Measurements from ENCODE around the gene CCDC182.
A peak's percentile ranks its signal among the peaks of the same experiment; 100 is the strongest.

The CCDC182 gene

DNA sequence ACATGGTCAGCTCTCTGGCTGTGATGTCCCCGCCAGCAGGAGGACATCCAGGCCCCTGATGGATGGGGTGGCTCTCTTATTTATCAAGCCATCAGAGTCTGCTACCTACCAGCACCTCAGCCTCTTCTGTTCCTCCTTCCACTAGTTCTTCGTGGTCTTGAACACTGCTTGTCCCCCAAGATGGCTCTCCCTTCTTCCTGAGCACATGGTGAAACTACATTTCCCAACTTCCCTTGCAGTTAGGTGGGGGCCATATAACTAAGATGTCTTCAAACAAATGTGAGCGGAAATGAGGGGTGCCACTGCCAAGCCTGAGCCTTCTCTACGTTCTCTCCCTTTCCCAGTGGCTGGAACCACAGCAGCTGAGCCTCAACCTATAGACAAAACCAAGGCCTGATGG lies 29.8 kb upstream of the CCDC182 start:
- TF ChIP-seq, protein P1, sequence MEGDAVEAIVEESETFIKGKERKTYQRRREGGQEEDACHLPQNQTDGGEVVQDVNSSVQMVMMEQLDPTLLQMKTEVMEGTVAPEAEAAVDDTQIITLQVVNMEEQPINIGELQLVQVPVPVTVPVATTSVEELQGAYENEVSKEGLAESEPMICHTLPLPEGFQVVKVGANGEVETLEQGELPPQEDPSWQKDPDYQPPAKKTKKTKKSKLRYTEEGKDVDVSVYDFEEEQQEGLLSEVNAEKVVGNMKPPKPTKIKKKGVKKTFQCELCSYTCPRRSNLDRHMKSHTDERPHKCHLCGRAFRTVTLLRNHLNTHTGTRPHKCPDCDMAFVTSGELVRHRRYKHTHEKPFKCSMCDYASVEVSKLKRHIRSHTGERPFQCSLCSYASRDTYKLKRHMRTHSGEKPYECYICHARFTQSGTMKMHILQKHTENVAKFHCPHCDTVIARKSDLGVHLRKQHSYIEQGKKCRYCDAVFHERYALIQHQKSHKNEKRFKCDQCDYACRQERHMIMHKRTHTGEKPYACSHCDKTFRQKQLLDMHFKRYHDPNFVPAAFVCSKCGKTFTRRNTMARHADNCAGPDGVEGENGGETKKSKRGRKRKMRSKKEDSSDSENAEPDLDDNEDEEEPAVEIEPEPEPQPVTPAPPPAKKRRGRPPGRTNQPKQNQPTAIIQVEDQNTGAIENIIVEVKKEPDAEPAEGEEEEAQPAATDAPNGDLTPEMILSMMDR (IDR thresholded peaks at IDR 0.05; ENCODE audit: insufficient read depth, low read depth, low read length, missing control alignments): no peak
- H3K4me3 ChIP-seq (ENCODE audit: low read length): no peak overlapping the region
- DNase-seq (ENCODE audit: low read depth): no peak

DNA sequence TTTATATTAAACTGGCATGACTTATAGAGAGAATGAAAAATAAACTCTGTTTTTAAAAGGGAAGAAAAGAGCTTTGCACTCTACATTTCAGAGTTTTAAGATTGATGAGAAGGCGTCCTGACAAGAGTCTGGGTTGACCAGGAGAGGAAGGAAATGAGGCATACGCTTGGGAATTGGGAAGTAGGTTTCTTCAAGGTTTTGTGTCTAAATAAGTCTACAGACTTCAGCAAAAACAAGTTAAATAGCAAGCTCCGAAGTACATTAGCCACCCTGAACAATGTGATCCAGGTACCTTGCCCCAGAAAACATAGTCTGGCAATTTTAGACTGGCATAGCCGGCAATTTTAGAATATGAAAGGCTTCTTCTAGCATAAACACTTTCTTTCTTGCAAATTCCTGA lies 28.5 kb upstream of the CCDC182 start:
- TF ChIP-seq, protein P1 (IDR thresholded peaks at IDR 0.05; ENCODE audit: insufficient read depth, low read depth, low read length, missing control alignments): no peak
- no peak for DNase-seq (ENCODE audit: low read depth)

DNA sequence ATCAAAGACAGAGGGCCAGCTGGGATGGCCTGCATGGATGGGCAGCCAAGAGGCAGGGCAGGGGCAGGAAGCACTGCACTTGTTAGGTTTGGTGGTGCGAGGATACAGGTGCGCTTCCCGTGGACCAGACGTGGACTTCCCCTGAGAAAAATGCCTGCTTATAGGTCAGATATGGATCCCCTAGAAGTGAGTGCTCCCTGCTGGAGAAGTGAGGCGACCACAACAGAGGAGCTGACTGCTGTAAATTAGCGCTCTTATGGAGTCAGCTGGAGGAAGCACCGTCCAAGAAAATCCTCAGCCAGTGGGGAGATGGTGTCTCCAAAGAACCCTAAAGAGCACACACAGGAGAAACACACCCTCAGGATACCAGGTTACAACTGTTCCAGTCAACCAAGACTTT lies 27.7 kb upstream of the CCDC182 start:
- no peak overlapping the region for H3K4me3 ChIP-seq (ENCODE audit: low read length)
- no peak for DNase-seq (ENCODE audit: low read depth)
- TF ChIP-seq, protein P1 (IDR thresholded peaks at IDR 0.05; ENCODE audit: insufficient read depth, low read depth, low read length, missing control alignments): no peak

More for the DNA sequence above, 28.5 kb upstream of the CCDC182 start:
- no peak overlapping the region for H3K4me3 ChIP-seq (ENCODE audit: low read length)

DNA sequence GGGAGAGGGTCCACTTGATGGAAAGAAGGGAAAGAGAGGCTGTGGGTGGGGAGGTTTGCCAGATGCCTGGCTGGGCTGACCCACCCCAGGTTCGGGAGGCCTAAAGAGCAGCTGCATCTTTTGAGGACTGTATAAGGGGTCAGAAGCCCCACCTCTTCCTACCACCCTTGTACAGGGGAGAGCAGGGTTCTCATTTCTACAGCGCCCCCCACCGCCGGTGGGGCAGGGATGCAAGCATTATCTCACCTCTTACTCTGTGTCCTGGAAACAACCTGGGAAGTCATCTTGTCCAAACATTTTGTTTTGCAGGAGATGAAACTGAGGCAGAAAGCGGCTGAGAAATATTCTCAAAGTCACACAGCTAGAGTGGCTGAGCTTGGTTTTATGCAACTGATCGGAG lies 22.5 kb upstream of the CCDC182 start:
- DNase-seq (ENCODE audit: low read depth): no peak
- no peak overlapping the region for H3K4me3 ChIP-seq (ENCODE audit: low read length)
- TF ChIP-seq, protein P1 (IDR thresholded peaks at IDR 0.05; ENCODE audit: insufficient read depth, low read depth, low read length, missing control alignments): no peak

DNA sequence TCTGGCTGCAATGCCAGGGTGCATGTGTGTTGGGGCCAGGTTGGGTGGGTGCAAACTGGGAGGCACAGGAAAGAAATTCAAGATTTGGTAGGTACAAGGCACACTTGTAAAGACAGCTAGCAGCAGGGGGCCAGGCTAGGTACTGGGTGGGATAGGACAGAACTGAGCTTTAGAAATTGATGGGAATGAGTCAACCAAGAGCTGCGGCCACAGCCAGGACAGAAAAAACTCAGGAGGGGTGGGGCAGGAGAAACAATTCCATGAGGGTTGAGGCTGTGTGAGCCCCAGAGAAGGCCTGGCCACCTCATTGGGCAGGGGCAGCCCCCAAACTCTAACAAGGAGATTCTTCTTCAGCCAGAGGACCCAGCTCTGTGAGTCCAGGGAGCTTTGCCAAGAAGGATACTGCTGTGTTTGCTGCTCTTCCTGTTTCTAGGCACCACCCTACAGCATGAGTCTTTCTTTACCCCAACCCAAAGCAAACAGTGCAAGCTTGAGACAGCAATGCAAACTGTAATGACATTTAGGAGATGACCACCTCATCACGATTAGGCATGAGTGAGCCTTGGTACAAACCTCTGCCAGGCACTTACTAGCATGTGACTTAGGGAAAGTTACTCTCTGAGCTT lies 21.3 kb upstream of the CCDC182 start:
- peak; percentile 13 for DNase-seq (ENCODE audit: low read depth)
- H3K4me3 ChIP-seq (ENCODE audit: low read length): no peak overlapping the region
- TF ChIP-seq, protein P1 (IDR thresholded peaks at IDR 0.05; ENCODE audit: insufficient read depth, low read depth, low read length, missing control alignments): no peak

DNA sequence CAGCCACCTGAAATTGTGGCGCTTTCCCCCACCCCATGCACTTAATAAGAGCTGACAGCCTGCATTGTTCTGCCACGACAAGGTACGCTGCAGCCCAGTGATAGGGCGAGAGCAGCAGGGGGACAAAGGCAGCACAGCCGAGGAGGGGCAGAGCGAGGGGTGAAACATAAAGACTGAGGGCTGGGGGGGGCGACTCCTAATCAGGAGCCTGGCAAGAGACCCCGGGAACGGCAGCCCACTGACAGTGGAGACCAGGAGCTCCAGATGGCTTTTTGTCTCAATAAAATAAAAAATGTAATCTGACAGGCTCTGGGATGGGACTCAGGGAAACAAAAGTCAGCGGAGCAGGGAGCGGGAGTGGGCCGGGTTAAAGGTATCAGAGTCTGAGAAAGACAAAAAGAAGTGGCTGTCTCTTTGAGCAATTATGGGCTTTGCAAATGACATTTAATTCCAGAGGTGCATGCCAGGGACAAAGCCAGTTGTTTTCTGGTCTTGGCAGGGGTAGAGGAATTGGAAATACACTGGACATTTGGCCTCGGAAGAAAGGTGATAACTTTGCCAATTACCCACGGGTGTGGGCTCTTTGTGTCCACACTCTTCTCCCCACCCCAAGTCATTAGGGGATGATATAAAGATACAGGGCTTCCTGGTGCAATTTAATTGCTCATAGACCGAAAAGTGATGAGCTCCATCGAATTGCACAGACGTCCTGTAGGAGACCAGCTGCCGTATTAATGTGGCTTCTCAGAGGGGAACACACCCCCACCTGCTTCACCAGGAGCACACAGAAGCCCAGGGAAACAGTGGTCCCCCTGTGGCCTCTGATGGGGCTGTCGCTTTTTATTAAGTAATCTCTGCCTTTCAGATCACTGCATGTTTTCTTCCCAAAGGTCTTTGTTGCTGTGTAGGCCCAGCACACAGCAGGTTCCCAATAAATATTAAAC lies 17.6 kb upstream of the CCDC182 start:
- TF ChIP-seq, protein P1 (IDR thresholded peaks at IDR 0.05; ENCODE audit: insufficient read depth, low read depth, low read length, missing control alignments): no peak
- DNase-seq (ENCODE audit: low read depth): no peak
- H3K4me3 ChIP-seq (ENCODE audit: low read length): no peak overlapping the region
